Measurements from ENCODE around the gene PHKB. TPM values are rescaled to one million over a fixed set of nuclear protein-coding genes. Genes with fewer than 3 reads are reported as not detected.

PHKB gene
- total and polyA plus RNA-seq, 2 experiments from 2014 or later: 31.3 to 52.0 TPM

- Histone ChIP-seq H3K9me2 (ENCODE audit: insufficient read depth) (no peaks in the 10 kb centered on the region), H3F3A (ENCODE audit: insufficient read depth) (no peaks in the 10 kb centered on the region), H3K4me3 (no peak overlapping the region), H3K9me3 (ENCODE audit: low read depth) (no peaks in the 10 kb centered on the region), H3K79me2 (ENCODE audit: insufficient read depth) (peaks cover 35% of the 10 kb centered on the region; the same call in 1 of the 2 replicates), H4K20me1 (ENCODE audit: insufficient read depth) (no peaks in the 10 kb centered on the region), H2AFZ (no peak overlapping the region), H3K9ac (no peak overlapping the region), H3K27me3 (replicated peaks; ENCODE audit: insufficient read depth) (no peaks in the 10 kb centered on the region), H3K36me3 (ENCODE audit: low read depth) (no peaks in the 10 kb centered on the region), H3K4me1 (ENCODE audit: insufficient read depth) (no peaks in the 10 kb centered on the region), H3K27ac (no peak overlapping the region), H3K4me2 (ENCODE audit: unreplicated experiment) (no peak overlapping the region)
- 93 to 94% methylated on average over 2 of the region's 2 CpGs for WGBS, 2 experiments (ENCODE audit: low coverage in 1 of 2, low lambda C conversion rate in 2 of 2, missing lambda C conversion rate in 2 of 2)
- TF ChIP-seq EZH2 (IDR thresholded peaks at IDR 0.05; ENCODE audit: insufficient read depth, poor library complexity, severe bottlenecking) (no peak), EZH2phosphoT487 (IDR thresholded peaks at IDR 0.05; ENCODE audit: insufficient read depth, low read depth) (no peak)
- in situ Hi-C loops (cut with MboI): no loop called here
- no peak for DNase-seq
Observed at GRCh38 chr16:47483616-47484015, 22.5 kb downstream of the PHKB start.

- Histone ChIP-seq H3K79me2 (ENCODE audit: insufficient read depth) (peaks cover 17% of the 10 kb centered on the region; the same call in 1 of the 2 replicates), H3K4me2 (ENCODE audit: unreplicated experiment) (no peak overlapping the region), H3K4me3 (no peak overlapping the region), H2AFZ (no peak overlapping the region), H3F3A (ENCODE audit: insufficient read depth) (no peaks in the 10 kb centered on the region), H3K9me2 (ENCODE audit: insufficient read depth) (no peaks in the 10 kb centered on the region), H3K27ac (no peak overlapping the region), H3K9me3 (ENCODE audit: low read depth) (no peaks in the 10 kb centered on the region), H4K20me1 (ENCODE audit: insufficient read depth) (no peaks in the 10 kb centered on the region), H3K4me1 (ENCODE audit: insufficient read depth) (no peaks in the 10 kb centered on the region), H3K36me3 (ENCODE audit: low read depth) (0 out of 2 replicates have a peak, but pooled peaks cover 3% of the 10 kb centered on the region), H3K27me3 (replicated peaks; ENCODE audit: insufficient read depth) (no peaks in the 10 kb centered on the region), H3K9ac (no peak overlapping the region)
- in situ Hi-C loops (cut with MboI): no loop called here
- TF ChIP-seq EZH2phosphoT487 (IDR thresholded peaks at IDR 0.05; ENCODE audit: insufficient read depth, low read depth) (no peak), EZH2 (IDR thresholded peaks at IDR 0.05; ENCODE audit: insufficient read depth, poor library complexity, severe bottlenecking) (no peak)
- DNase-seq: no peak
Observed at GRCh38 chr16:47486856-47487255, 25.7 kb downstream of the PHKB start.

GRCh38 chr16:47488051-47488450 lies 26.9 kb downstream of the PHKB start:
- Histone ChIP-seq H3F3A (ENCODE audit: insufficient read depth) (no peaks in the 10 kb centered on the region), H4K20me1 (ENCODE audit: insufficient read depth) (no peaks in the 10 kb centered on the region), H3K4me3 (no peak overlapping the region), H3K36me3 (ENCODE audit: low read depth) (0 out of 2 replicates have a peak, but pooled peaks cover 3% of the 10 kb centered on the region), H3K27ac (no peak overlapping the region), H3K9ac (no peak overlapping the region), H3K79me2 (ENCODE audit: insufficient read depth) (peaks cover 17% of the 10 kb centered on the region; the same call in 1 of the 2 replicates), H3K4me2 (ENCODE audit: unreplicated experiment) (no peak overlapping the region), H3K4me1 (ENCODE audit: insufficient read depth) (no peaks in the 10 kb centered on the region), H3K9me2 (ENCODE audit: insufficient read depth) (no peaks in the 10 kb centered on the region), H3K9me3 (ENCODE audit: low read depth) (no peaks in the 10 kb centered on the region), H2AFZ (no peak overlapping the region), H3K27me3 (replicated peaks; ENCODE audit: insufficient read depth) (no peaks in the 10 kb centered on the region)
- no peak for DNase-seq
- TF ChIP-seq EZH2 (IDR thresholded peaks at IDR 0.05; ENCODE audit: insufficient read depth, poor library complexity, severe bottlenecking) (no peak), EZH2phosphoT487 (IDR thresholded peaks at IDR 0.05; ENCODE audit: insufficient read depth, low read depth) (no peak)
- in situ Hi-C loops (cut with MboI): no loop called here
- 97 to 100% methylated on average over 3 of the region's 3 CpGs for WGBS, 2 experiments (ENCODE audit: low coverage in 1 of 2, low lambda C conversion rate in 2 of 2, missing lambda C conversion rate in 2 of 2)

GRCh38 chr16:47490471-47490870 lies 29.3 kb downstream of the PHKB start:
- Histone ChIP-seq H3K27ac (no peak overlapping the region), H4K20me1 (ENCODE audit: insufficient read depth) (no peaks in the 10 kb centered on the region), H3K27me3 (replicated peaks; ENCODE audit: insufficient read depth) (no peaks in the 10 kb centered on the region), H3K9ac (no peak overlapping the region), H3K36me3 (ENCODE audit: low read depth) (0 out of 2 replicates have a peak, but pooled peaks cover 3% of the 10 kb centered on the region), H3K9me3 (ENCODE audit: low read depth) (no peaks in the 10 kb centered on the region), H3F3A (ENCODE audit: insufficient read depth) (no peaks in the 10 kb centered on the region), H3K79me2 (ENCODE audit: insufficient read depth) (peaks cover 17% of the 10 kb centered on the region; the same call in 1 of the 2 replicates), H2AFZ (no peak overlapping the region), H3K9me2 (ENCODE audit: insufficient read depth) (no peaks in the 10 kb centered on the region), H3K4me1 (ENCODE audit: insufficient read depth) (no peaks in the 10 kb centered on the region), H3K4me3 (no peak overlapping the region), H3K4me2 (ENCODE audit: unreplicated experiment) (no peak overlapping the region)
- in situ Hi-C loops (cut with MboI): no loop called here
- TF ChIP-seq EZH2phosphoT487 (IDR thresholded peaks at IDR 0.05; ENCODE audit: insufficient read depth, low read depth): no peak
- no peak for DNase-seq

GRCh38 chr16:47492036-47492427 lies 30.9 kb downstream of the PHKB start:
- no peak overlapping the region for H3K27ac ChIP-seq
- 0 out of 2 replicates have a peak, but pooled peaks cover 3% of the 10 kb centered on the region for H3K36me3 ChIP-seq (ENCODE audit: low read depth)
- H2AFZ ChIP-seq: no peak overlapping the region
- H3F3A ChIP-seq (ENCODE audit: insufficient read depth): no peaks in the 10 kb centered on the region
- TF ChIP-seq EZH2phosphoT487 (IDR thresholded peaks at IDR 0.05; ENCODE audit: insufficient read depth, low read depth) (no peak), EZH2 (IDR thresholded peaks at IDR 0.05; ENCODE audit: insufficient read depth, poor library complexity, severe bottlenecking) (no peak)
- H3K9me3 ChIP-seq (ENCODE audit: low read depth): no peaks in the 10 kb centered on the region
- no peaks in the 10 kb centered on the region for H3K9me2 ChIP-seq (ENCODE audit: insufficient read depth)
- no peak for DNase-seq
- H3K79me2 ChIP-seq (ENCODE audit: insufficient read depth): peaks cover 17% of the 10 kb centered on the region; the same call in 1 of the 2 replicates
- H3K27me3 ChIP-seq (replicated peaks; ENCODE audit: insufficient read depth): no peaks in the 10 kb centered on the region
- H3K4me1 ChIP-seq (ENCODE audit: insufficient read depth): no peaks in the 10 kb centered on the region
- H3K9ac ChIP-seq: no peak overlapping the region
- no peak overlapping the region for H3K4me3 ChIP-seq
- H3K4me2 ChIP-seq (ENCODE audit: unreplicated experiment): no peak overlapping the region
- WGBS, 2 experiments (ENCODE audit: low coverage in 1 of 2, low lambda C conversion rate in 2 of 2, missing lambda C conversion rate in 2 of 2): 59 to 64% methylated on average over 1 of the region's 1 CpG
- in situ Hi-C loops (cut with MboI): no loop called here
- no peaks in the 10 kb centered on the region for H4K20me1 ChIP-seq (ENCODE audit: insufficient read depth)

Data from GM23248 (cell line).